GM19455 (cell line): Measurements from ENCODE around the gene GGT6.

Experiments
- ATAC-seq: cut with Tn5 transposase; IDR thresholded peaks from one replicate; pipeline ENCODE4 v1.9.1; 2021; ENCODE audit not compliant: unreplicated experiment

Gene GGT6

GRCh38 chr17:4576729-4577322, 16.4 kb upstream of the GGT6 start:
- ATAC-seq, result no peak

- no peak for ATAC-seq
These were observed 15.8 kb upstream of the GGT6 start for GRCh38 chr17:4576161-4576558.

- ATAC-seq, result no peak
These were observed 14.2 kb upstream of the GGT6 start for GRCh38 chr17:4574448-4575045.

- ATAC-seq, result no peak
These were observed 13.3 kb upstream of the GGT6 start for GRCh38 chr17:4573669-4574068.

- no peak for ATAC-seq
These were observed 12.7 kb upstream of the GGT6 start for GRCh38 chr17:4573115-4573514.

GRCh38 chr17:4572131-4572530, 11.8 kb upstream of the GGT6 start:
- ATAC-seq, result no peak

GRCh38 chr17:4569591-4569990, 9.2 kb upstream of the GGT6 start:
- ATAC-seq, result no peak

GRCh38 chr17:4566785-4567184, 6.4 kb upstream of the GGT6 start:
- ATAC-seq, result no peak

- ATAC-seq, result no peak
These were observed 5.1 kb upstream of the GGT6 start for GRCh38 chr17:4565209-4566141.

GRCh38 chr17:4562015-4562969, 1.9 kb upstream of the GGT6 start:
- no peak for ATAC-seq

GRCh38 chr17:4560837-4561256, 470 bp upstream of the GGT6 start:
- ATAC-seq, result no peak

- ATAC-seq, result no peak
These were observed 411 bp downstream of the GGT6 start for GRCh38 chr17:4559966-4560365.

GRCh38 chr17:4559139-4559791, 1.1 kb downstream of the GGT6 start:
- no peak for ATAC-seq

- ATAC-seq, result no peak
These were observed 1.9 kb downstream of the GGT6 start for GRCh38 chr17:4558347-4558971.

GRCh38 chr17:4557626-4558346, 2.6 kb downstream of the GGT6 start:
- no peak for ATAC-seq

GRCh38 chr17:4556996-4557395, 3.4 kb downstream of the GGT6 start:
- no peak for ATAC-seq

GRCh38 chr17:4555873-4556759, 4.3 kb downstream of the GGT6 start:
- ATAC-seq, result no peak
